Stimulated activated effector memory CD8-positive, alpha-beta T cell treated with anti-CD3 and anti-CD28 coated beads, Interleukin-12 subunit alpha, Interleukin-12 subunit beta, amount 100 ng/mL, for 72 hours (primary cell): ENCODE measurements around the gene ITGB1BP2.
"Not testable (repeated sequence)": the region's sequence is repeated elsewhere in the genome, so short reads cannot be mapped to it uniquely, and the experiment has no call there.

ENCODE experiments used
- ATAC-seq: fragments of 150-1000 bp; cut with Tn5 transposase; 2 replicates; pipeline ENCODE4 v1.10.0; 2021
- DNase-seq, 2 donors: peaks; one replicate each; pipeline ENCODE4 v3.0.0; 2021 to 2022; ENCODE audit warnings: low spot score in 2 of 2
- H3K27ac Mint-ChIP-seq: one replicate; pipeline ENCODE4 v1.8.0; 2022; ENCODE audit warnings: mild to moderate bottlenecking, mixed read lengths
- H3K36me3 Mint-ChIP-seq: one replicate; pipeline ENCODE4 v1.8.0; 2022; ENCODE audit warnings: mild to moderate bottlenecking, mixed read lengths
- H3K4me1 Mint-ChIP-seq: one replicate; pipeline ENCODE4 v1.8.0; 2022; ENCODE audit warnings: mixed read lengths
- H3K4me3 Mint-ChIP-seq: one replicate; pipeline ENCODE4 v1.8.0; 2022; ENCODE audit warnings: mild to moderate bottlenecking, mixed read lengths
- H3K9me3 Mint-ChIP-seq: one replicate; pipeline ENCODE4 v1.8.0; 2022; ENCODE audit warnings: mixed read lengths

ITGB1BP2 gene

DNA sequence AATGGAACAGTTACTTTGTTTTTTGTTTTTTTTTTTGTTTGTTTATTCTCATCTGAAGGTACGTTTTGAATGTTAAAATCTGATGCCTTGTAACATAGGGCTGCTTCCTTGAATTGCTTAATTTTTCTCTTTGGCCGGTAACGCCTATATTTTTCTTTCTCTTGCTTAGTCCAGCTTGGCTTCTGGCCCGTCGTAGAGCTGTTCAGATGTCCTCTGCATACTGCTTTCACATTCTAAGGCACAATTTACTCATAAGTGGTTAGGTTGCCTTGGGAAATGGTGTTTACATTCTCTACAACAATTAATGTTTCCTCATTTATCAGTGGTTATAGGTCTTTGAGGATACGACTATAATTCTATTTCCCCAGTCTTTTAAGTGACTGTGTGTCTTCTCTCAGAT, 10.2 kb upstream of the ITGB1BP2 start:
- H3K9me3 Mint-ChIP-seq, result no peaks in the 10 kb centered on the region
- no peak for ATAC-seq
- no peak for DNase-seq
- H3K4me1 Mint-ChIP-seq, result peaks cover 5% of the 10 kb centered on the region
- H3K27ac Mint-ChIP-seq, result peak overlapping the region; percentile 87
- peaks cover 100% of the 10 kb centered on the region for H3K36me3 Mint-ChIP-seq
- H3K4me3 Mint-ChIP-seq, result no peak overlapping the region

DNA sequence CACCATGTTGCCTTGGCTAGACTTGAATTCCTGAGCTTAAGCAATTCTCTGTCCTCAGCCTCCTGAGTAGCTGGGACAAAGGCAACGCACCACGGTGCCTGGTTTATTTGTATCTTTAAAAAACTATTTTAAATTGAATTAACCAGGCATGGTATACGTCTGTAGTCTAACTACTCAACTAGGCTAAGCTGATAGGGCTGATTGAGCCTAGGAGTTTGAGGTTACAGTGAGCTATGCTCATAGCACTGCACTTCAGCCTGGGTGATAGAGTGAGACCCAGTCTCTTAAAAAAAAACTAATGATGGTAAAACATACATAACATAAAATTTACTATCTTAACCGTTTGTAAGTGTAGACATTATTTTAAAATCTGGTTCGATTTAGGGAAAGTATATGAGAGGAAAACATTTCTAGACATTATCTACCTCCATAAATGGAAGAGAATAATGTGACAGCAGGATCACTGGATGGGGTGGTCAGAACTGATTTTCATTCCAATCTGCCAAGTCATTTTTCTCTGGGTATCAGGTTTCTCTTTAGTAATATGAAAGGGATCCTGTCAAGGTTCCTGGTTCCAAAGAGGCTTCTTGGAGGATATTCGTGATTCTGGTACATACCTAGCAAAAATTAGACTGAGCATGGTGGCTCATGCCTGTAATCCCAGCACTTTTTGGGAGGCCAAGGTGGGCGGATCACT, 8.7 kb upstream of the ITGB1BP2 start:
- ATAC-seq (no peak), DNase-seq (no peak)
- H3K4me1 Mint-ChIP-seq, result peaks cover 5% of the 10 kb centered on the region
- no peak overlapping the region for H3K27ac Mint-ChIP-seq
- H3K4me3 Mint-ChIP-seq, result no peak overlapping the region
- no peaks in the 10 kb centered on the region for H3K9me3 Mint-ChIP-seq
- peaks cover 100% of the 10 kb centered on the region for H3K36me3 Mint-ChIP-seq

GRCh38 chrX:71296806-71297205, 4.7 kb upstream of the ITGB1BP2 start:
- Mint-ChIP-seq H3K9me3 (no peaks in the 10 kb centered on the region), H3K4me1 (peaks cover 9% of the 10 kb centered on the region), H3K27ac (no peak overlapping the region), H3K4me3 (no peak overlapping the region), H3K36me3 (peaks cover 100% of the 10 kb centered on the region)
- DNase-seq, result no peak
- ATAC-seq, result no peak

DNA sequence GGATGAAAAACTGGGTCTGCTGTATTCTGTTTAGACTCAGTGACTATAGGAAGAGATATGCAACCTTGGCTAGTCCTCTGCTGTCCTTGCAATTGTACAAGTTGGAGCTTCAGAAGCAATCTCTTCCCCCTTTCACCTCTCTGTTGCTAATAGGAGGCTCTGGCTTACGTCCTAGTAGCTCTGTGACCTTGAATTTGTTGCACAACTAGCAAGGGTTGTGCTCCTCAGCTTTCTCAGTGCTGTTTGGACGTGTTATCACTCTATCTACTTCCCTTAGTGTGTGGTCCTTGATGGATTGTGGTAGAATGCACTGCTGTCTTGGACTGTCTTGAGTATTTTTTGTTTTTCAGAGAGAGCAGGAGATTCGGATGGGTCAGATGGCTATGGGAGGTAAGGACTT, 3.4 kb upstream of the ITGB1BP2 start:
- H3K4me1 Mint-ChIP-seq, result peaks cover 18% of the 10 kb centered on the region
- DNase-seq, result no peak
- H3K9me3 Mint-ChIP-seq, result no peaks in the 10 kb centered on the region
- no peak for ATAC-seq
- H3K4me3 Mint-ChIP-seq, result no peak overlapping the region
- peaks cover 94% of the 10 kb centered on the region for H3K36me3 Mint-ChIP-seq
- peak overlapping the region; percentile 29 for H3K27ac Mint-ChIP-seq

DNA sequence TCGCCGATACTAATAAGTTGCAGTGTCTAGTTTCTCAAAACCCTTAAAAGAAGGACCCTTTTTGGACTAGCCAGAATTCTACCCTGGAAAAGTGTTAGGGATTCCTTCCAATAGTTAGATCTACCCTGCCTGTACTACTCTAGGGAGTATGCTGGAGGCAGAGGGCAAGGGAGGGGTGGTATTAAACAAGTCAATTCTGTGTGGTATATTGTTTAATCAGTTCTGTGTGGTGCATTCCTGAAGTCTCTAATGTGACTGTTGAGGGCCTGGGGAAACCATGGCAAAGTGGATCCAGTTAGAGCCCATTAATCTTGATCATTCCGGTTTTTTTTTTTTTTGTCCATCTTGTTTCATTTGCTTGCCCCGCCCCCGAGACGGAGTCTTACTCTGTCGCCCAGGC, 1.5 kb upstream of the ITGB1BP2 start:
- not testable (repeated sequence) for H3K4me3 Mint-ChIP-seq, H3K27ac Mint-ChIP-seq, ATAC-seq, H3K9me3 Mint-ChIP-seq, DNase-seq
- Mint-ChIP-seq H3K36me3 (peaks cover 75% of the 10 kb centered on the region), H3K4me1 (peaks cover 24% of the 10 kb centered on the region)

- not testable (repeated sequence) for H3K9me3 Mint-ChIP-seq, H3K27ac Mint-ChIP-seq, ATAC-seq, H3K4me3 Mint-ChIP-seq, DNase-seq
- Mint-ChIP-seq H3K4me1 (peaks cover 24% of the 10 kb centered on the region), H3K36me3 (peaks cover 71% of the 10 kb centered on the region)
These were observed 1.1 kb upstream of the ITGB1BP2 start for GRCh38 chrX:71300495-71300894.

- ATAC-seq, result peak; percentile 62
- Mint-ChIP-seq H3K36me3 (peaks cover 49% of the 10 kb centered on the region), H3K4me3 (no peak overlapping the region), H3K4me1 (peaks cover 24% of the 10 kb centered on the region), H3K27ac (peak overlapping the region; percentile 90), H3K9me3 (no peaks in the 10 kb centered on the region)
- no peak for DNase-seq
These were observed 1.1 kb downstream of the ITGB1BP2 start for GRCh38 chrX:71302461-71303213.

GRCh38 chrX:71304561-71304960, 3.0 kb downstream of the ITGB1BP2 start:
- DNase-seq (no peak), ATAC-seq (no peak)
- Mint-ChIP-seq H3K36me3 (peaks cover 34% of the 10 kb centered on the region), H3K4me3 (no peak overlapping the region), H3K4me1 (peaks cover 24% of the 10 kb centered on the region), H3K9me3 (no peaks in the 10 kb centered on the region), H3K27ac (peak overlapping the region; percentile 64)

DNA sequence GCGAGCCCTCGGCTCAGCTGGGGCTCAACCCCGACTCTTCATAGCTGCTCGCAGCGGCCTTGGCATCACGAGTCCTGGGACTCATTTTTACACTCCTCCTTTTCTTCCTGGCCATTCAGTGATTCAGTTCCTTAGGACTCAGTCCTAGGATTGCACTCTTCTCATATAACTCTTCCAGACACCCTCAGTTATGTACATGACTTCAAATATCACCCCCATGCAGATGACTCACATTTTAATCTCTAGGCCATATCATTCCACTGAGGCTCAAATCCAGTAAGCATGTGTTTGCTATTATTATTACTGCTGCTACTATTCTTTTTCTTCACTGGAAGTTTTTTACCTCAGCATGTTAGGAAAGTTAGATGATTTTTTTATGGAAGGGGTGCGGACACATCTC, 14.4 kb downstream of the ITGB1BP2 start:
- H3K36me3 Mint-ChIP-seq, result peaks cover 21% of the 10 kb centered on the region
- H3K27ac Mint-ChIP-seq, result no peak overlapping the region

GRCh38 chrX:71316959-71317358, 15.4 kb downstream of the ITGB1BP2 start:
- peaks cover 19% of the 10 kb centered on the region for H3K36me3 Mint-ChIP-seq
- not testable (repeated sequence) for H3K4me3 Mint-ChIP-seq, ATAC-seq, DNase-seq, H3K4me1 Mint-ChIP-seq, H3K27ac Mint-ChIP-seq, H3K9me3 Mint-ChIP-seq

More for the DNA sequence above, 14.4 kb downstream of the ITGB1BP2 start:
- Mint-ChIP-seq H3K4me1 (no peaks in the 10 kb centered on the region), H3K9me3 (no peaks in the 10 kb centered on the region), H3K4me3 (no peak overlapping the region)
- DNase-seq, result no peak
- no peak for ATAC-seq

DNA sequence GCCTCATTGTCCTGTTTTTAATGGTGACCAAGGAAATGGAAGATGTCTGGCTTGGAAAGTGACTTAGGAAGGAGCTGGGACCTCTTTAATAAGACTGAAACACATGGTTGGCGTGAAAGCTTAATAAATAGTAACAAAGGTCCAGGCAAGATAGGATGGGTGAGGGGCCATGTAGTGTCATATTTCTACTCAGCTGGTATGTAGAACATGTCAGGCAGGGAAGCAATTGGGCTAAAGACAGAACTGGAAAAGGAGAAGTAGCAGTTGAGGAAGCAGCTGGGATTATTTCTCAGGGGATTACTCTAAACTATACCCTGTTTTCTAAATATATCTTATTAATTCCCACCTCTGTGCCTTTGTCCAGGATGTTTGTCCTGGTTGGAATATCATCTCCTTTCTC, 18.6 kb downstream of the ITGB1BP2 start:
- no peak for DNase-seq
- H3K4me1 Mint-ChIP-seq, result no peaks in the 10 kb centered on the region
- ATAC-seq, result no peak
- no peak overlapping the region for H3K27ac Mint-ChIP-seq
- H3K36me3 Mint-ChIP-seq, result peaks cover 17% of the 10 kb centered on the region
- H3K9me3 Mint-ChIP-seq, result no peaks in the 10 kb centered on the region
- H3K4me3 Mint-ChIP-seq, result no peak overlapping the region

DNA sequence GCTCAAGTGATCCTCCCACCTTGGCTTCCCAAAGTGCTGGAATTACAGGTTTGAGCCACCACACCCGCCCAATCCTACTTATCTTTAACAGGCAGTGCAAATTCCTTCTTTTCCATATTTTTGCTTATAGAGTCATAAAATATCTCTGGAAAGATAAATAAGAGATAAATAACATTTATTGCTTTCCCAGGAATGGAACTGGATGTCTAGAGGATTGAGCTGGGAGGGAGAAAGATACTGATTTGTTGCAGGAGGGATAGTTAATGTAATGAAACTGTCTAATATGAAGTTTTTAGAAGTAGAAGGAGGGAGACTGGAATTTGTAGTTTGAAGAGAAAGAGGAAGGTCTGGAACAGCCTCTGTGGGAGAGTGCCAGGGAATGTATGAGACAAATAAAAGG, 20.2 kb downstream of the ITGB1BP2 start:
- Mint-ChIP-seq H3K4me3 (no peak overlapping the region), H3K9me3 (no peaks in the 10 kb centered on the region), H3K36me3 (peaks cover 7% of the 10 kb centered on the region), H3K27ac (no peak overlapping the region), H3K4me1 (no peaks in the 10 kb centered on the region)
- DNase-seq (no peak), ATAC-seq (no peak)

- not testable (repeated sequence) for DNase-seq, ATAC-seq, H3K4me3 Mint-ChIP-seq, H3K27ac Mint-ChIP-seq, H3K4me1 Mint-ChIP-seq, H3K36me3 Mint-ChIP-seq, H3K9me3 Mint-ChIP-seq
These were observed 22.9 kb downstream of the ITGB1BP2 start for GRCh38 chrX:71324452-71324851.

GRCh38 chrX:71326394-71326793, 24.8 kb downstream of the ITGB1BP2 start:
- DNase-seq, result no peak
- H3K4me3 Mint-ChIP-seq, result no peak overlapping the region
- no peaks in the 10 kb centered on the region for H3K4me1 Mint-ChIP-seq
- no peak for ATAC-seq
- H3K27ac Mint-ChIP-seq, result no peak overlapping the region
- H3K36me3 Mint-ChIP-seq, result peaks cover 7% of the 10 kb centered on the region
- H3K9me3 Mint-ChIP-seq, result no peaks in the 10 kb centered on the region

DNA sequence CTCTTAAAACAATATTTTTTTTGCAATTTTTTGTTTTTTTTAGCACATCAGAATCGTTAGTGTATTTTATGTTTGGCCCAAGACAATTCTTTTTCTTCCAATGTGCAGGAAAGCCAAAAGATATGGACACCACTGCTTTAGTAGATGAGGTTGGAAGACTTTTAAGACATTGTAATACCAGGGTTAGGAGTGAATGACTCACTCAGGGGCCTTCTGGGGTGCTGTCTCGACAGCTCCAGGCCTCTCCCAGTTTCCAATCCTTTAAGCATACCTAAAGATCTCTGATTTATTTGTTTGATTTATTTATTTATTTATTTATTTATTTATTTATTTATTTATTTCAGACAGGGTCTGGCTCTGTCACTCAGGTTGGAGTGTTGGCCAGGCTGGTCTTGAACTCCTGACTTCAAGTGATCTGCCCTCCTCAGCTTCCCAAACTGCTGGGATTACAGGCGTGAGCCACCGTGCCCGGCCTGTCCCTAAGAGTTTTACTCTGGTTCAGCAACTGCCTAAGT, 47.7 kb downstream of the ITGB1BP2 start:
- not testable (repeated sequence) for H3K27ac Mint-ChIP-seq, ATAC-seq, H3K4me1 Mint-ChIP-seq, H3K9me3 Mint-ChIP-seq, H3K4me3 Mint-ChIP-seq, DNase-seq, H3K36me3 Mint-ChIP-seq

GRCh38 chrX:71349867-71350266, 48.3 kb downstream of the ITGB1BP2 start:
- not testable (repeated sequence) for H3K4me1 Mint-ChIP-seq, H3K27ac Mint-ChIP-seq, DNase-seq, ATAC-seq, H3K4me3 Mint-ChIP-seq, H3K9me3 Mint-ChIP-seq, H3K36me3 Mint-ChIP-seq
